Common myeloid progenitor, CD34-positive (primary cell): Measurements from ENCODE around the gene FEM1C.

Experiments
- CTCF ChIA-PET: fragments of 350-600 bp; sonication (Branson Sonifier 250); formaldehyde crosslinking; loops from one replicate; lab custom pipeline; 2021; ENCODE audit warnings: antibody characterized with exemption; lab: Charles Lee
- POLR2A ChIA-PET: fragments of 350-600 bp; sonication (Branson Sonifier 250); formaldehyde crosslinking; loops from one replicate; lab custom pipeline; 2021; ENCODE audit warnings: antibody characterized with exemption; lab: Charles Lee
- DNase-seq, 3 donors: peaks; one replicate each; pipeline versions ENCODE4 v3.0.0 to v3.0.0-alpha.2; 2013
- H3K27ac ChIP-seq, 2 experiments: 1 replicate in 1 of 2; 2 replicates in 1 of 2; pipeline ENCODE4 v1.7.0; 2013; ENCODE audit warnings: inconsistent platforms in 2 of 2, low read length in 2 of 2, mild to moderate bottlenecking in 2 of 2, low read depth in 1 of 2, moderate library complexity in 1 of 2; ENCODE audit not compliant: severe bottlenecking in 2 of 2, insufficient read depth in 1 of 2, poor library complexity in 1 of 2
- H3K27me3 ChIP-seq, 5 experiments: replicated peaks in 2 of 5; 1 replicate in 3 of 5; 2 replicates in 2 of 5; pipeline versions ENCODE4 v1.6.1 to v1.7.0; 2013; ENCODE audit warnings: low read length in 4 of 5, mild to moderate bottlenecking in 2 of 5, moderate library complexity in 2 of 5, inconsistent platforms in 1 of 5; ENCODE audit not compliant: insufficient read depth in 5 of 5, control insufficient read depth in 4 of 5
- H3K36me3 ChIP-seq, 4 experiments: 1 replicate in 2 of 4; 2 replicates in 2 of 4; pipeline versions ENCODE4 v1.6.1 to v1.7.0; 2013; ENCODE audit warnings: low read length in 3 of 4, control low read depth in 1 of 4, mild to moderate bottlenecking in 1 of 4; ENCODE audit not compliant: control insufficient read depth in 4 of 4, insufficient read depth in 4 of 4
- H3K4me1 ChIP-seq, 4 experiments: 1 replicate in 3 of 4; 2 replicates in 1 of 4; pipeline versions ENCODE4 v1.6.1 to v1.7.1; 2013; ENCODE audit warnings: low read length in 3 of 4, mild to moderate bottlenecking in 3 of 4, control low read depth in 1 of 4, inconsistent platforms in 1 of 4, moderate library complexity in 1 of 4; ENCODE audit not compliant: control insufficient read depth in 4 of 4, insufficient read depth in 4 of 4; ENCODE audit errors: control extremely low read depth in 1 of 4
- H3K4me3 ChIP-seq, 7 experiments: 1 replicate in 4 of 7; 2 replicates in 3 of 7; pipeline versions ENCODE4 v1.5.1 to v1.7.0; 2013; ENCODE audit warnings: mild to moderate bottlenecking in 7 of 7, low read length in 6 of 7, moderate library complexity in 6 of 7, inconsistent platforms in 2 of 7, low read depth in 2 of 7, control low read depth in 1 of 7; ENCODE audit not compliant: insufficient read depth in 4 of 7, control insufficient read depth in 1 of 7; ENCODE audit errors: extremely low read depth in 1 of 7
- H3K9me3 ChIP-seq, 5 experiments: 1 replicate in 4 of 5; 2 replicates in 1 of 5; pipeline versions ENCODE4 v1.6.1 to v1.7.1; 2013; ENCODE audit warnings: low read length in 4 of 5, mild to moderate bottlenecking in 2 of 5, inconsistent platforms in 1 of 5, low read depth in 1 of 5, moderate library complexity in 1 of 5; ENCODE audit not compliant: control insufficient read depth in 4 of 5, insufficient read depth in 2 of 5; ENCODE audit errors: control extremely low read depth in 1 of 5
- WGBS: methylation state at CpG from one replicate; pipeline ENCODE4 v1.1.5; 2013; ENCODE audit not compliant: insufficient coverage; 5-methylcytosine and 5-hydroxymethylcytosine counted together

FEM1C gene

DNA sequence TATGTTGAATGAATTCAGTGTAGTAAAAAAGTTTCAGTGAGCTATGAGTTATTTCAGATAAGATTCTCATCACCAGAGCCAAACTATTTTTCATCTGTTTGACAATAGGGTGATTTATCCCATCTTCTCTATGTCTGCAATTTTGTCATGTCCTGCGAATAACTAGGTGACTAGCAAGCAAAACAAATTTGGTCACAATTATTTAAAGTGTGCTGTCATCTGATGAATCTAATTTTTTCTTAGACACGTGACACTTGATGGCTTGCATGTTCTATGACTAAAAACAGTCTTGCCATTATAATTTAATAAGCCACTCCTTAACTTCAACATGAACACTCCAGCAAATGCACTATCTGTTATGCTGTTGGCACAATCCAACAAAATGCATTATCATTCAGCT is 35.0 kb downstream of the FEM1C start:
- CTCF ChIA-PET: interaction anchor here (1.4 kb wide), 1 partner anchor 15 kb away, joined by 3 read pairs; no protein-coding TSS in a partner anchor
- WGBS: 100% methylated on average over 2 of the region's 2 CpGs
- H3K27ac ChIP-seq: no peak overlapping the region

DNA sequence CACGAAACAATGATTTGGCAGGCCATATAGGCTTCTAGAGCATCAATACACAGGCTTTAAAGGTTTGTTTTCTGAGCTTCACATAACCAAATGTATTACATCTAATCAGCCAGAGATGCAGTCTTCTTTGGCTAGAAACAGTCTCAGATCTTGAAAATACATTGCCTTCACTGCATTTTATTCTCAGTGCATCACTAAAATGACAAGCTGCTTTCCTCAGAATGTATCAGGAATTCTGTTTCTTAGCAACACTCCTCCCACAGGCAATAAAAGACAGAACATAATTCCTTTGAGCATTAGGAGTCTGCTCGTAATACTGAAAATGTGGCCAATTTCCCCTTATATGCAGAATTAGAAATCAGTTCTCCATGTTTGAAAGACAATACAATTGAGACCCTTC is 36.9 kb downstream of the FEM1C start:
- DNase-seq: no peak
- CTCF ChIA-PET: interaction anchor here (1.0 kb wide), 1 partner anchor 198 kb away, joined by 3 read pairs; no protein-coding TSS in a partner anchor

More for the DNA sequence above, 35.0 kb downstream of the FEM1C start:
- no peak overlapping the region for H3K4me3 ChIP-seq
- H3K27me3 ChIP-seq: peaks cover 0 to 2% (median 0%) of the 10 kb centered on the region in 5 experiments
- peaks cover 0 to 6% (median 0%) of the 10 kb centered on the region in 5 experiments for H3K9me3 ChIP-seq
- POLR2A ChIA-PET: no interaction called here
- no peaks in the 10 kb centered on the region for H3K36me3 ChIP-seq
- no peaks in the 10 kb centered on the region for H3K4me1 ChIP-seq
- no peak for DNase-seq

DNA sequence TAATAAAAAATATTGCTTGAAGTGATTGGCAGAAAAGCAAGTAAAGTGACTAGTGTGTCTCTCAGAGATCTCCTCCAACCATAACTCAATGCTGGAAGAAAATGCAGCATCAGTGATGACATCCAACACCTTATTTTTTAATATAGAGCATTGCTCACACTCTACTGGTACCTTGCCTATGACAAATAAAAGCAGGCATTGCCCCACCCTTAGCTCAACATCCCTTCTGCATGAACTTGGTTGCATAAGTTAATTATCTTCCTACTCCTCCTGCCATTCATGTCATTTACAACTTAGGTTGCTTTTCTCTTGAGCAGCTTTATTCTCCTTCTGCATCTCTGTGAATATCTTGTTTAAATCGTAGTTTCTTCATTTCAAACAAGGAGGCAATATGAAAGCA is 41.2 kb downstream of the FEM1C start:
- H3K27ac ChIP-seq: no peak overlapping the region
- CTCF ChIA-PET: no interaction called here
- DNase-seq: no peak
- POLR2A ChIA-PET: interaction anchor here (0.6 kb wide), 1 partner anchor 44 kb away, joined by 4 read pairs; no protein-coding TSS in a partner anchor
- peaks cover 0 to 6% (median 0%) of the 10 kb centered on the region in 5 experiments for H3K27me3 ChIP-seq
- no peak overlapping the region for H3K4me3 ChIP-seq
- no CpG with 5 or more reads among the region's 1 CpG for WGBS
- H3K36me3 ChIP-seq: no peaks in the 10 kb centered on the region
- no peaks in the 10 kb centered on the region for H3K4me1 ChIP-seq
- peaks cover 0 to 6% (median 0%) of the 10 kb centered on the region in 5 experiments for H3K9me3 ChIP-seq

More for the DNA sequence above, 36.9 kb downstream of the FEM1C start:
- no peaks in the 10 kb centered on the region for H3K4me1 ChIP-seq
- 94% methylated on average over 2 of the region's 2 CpGs for WGBS
- H3K27ac ChIP-seq: no peak overlapping the region
- H3K27me3 ChIP-seq: peaks cover 0 to 5% (median 0%) of the 10 kb centered on the region in 5 experiments
- POLR2A ChIA-PET: no interaction called here
- H3K4me3 ChIP-seq: no peak overlapping the region
- H3K9me3 ChIP-seq: peaks cover 0 to 11% (median 0%) of the 10 kb centered on the region in 5 experiments
- no peaks in the 10 kb centered on the region for H3K36me3 ChIP-seq

DNA sequence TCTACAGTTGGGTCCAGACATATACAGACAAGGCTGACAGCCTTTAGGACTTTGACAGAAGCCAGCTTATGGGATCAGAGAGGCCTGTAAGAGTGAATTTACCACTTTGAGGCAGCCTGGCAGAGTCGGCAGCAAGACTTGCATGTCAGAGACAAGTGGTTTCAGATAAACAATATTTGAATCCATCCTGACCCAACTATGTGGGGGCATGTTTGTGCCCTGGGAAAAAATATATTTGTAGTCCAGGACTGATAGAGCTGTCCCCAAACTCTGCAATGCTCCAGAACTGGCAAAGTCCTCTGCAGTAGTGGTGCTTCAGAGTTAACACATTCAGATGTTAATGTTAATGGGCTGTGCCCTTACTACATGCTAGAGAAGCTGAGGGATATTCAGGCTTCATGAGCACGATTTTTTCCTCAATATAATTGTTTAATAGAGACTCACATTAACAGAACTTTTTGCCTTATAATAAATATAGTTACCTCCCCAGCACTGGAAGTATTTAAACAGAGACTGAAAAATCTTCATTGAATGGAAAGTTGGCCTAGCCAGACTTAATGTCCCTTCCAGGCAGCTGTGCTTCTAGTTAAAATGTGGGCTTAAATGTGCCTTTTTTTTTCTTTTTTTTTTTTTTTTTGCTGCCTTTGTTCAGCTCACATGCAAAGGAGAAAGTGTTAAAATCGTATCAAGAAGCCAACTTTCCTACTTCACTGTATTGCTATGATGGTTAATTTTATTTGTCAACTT is 42.9 kb downstream of the FEM1C start:
- H3K4me1 ChIP-seq: no peaks in the 10 kb centered on the region
- no peak for DNase-seq
- H3K36me3 ChIP-seq: no peaks in the 10 kb centered on the region
- CTCF ChIA-PET: interaction anchor here (0.7 kb wide), 1 partner anchor 11 kb away, joined by 3 read pairs; no protein-coding TSS in a partner anchor
- POLR2A ChIA-PET: no interaction called here
- H3K9me3 ChIP-seq: peaks cover 0 to 6% (median 0%) of the 10 kb centered on the region in 5 experiments
- H3K27me3 ChIP-seq: peaks cover 0 to 4% (median 0%) of the 10 kb centered on the region in 5 experiments
- WGBS: no CpG with 5 or more reads among the region's 3 CpGs
- H3K27ac ChIP-seq: no peak overlapping the region
- H3K4me3 ChIP-seq: no peak overlapping the region

DNA sequence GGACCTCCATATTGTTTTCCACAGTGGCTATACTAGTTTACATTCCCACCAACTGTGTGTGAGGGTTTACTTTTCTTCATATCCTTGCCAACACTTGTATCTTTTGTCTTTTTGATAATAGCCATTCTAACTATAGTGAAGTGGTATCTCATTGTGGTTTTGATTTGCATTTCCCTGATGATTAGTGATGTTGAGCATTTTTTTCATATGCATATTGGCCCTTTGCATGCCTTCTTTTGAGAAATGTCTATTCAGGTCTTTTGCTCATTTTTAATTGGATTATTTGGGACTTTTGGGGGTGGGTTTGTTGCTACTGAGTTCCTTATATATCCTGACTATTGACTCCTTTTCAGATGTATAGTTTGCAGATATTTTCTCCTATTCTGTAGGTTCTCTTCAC is 44.4 kb downstream of the FEM1C start:
- H3K4me1 ChIP-seq: no peaks in the 10 kb centered on the region
- ChIA-PET POLR2A (no interaction called here), CTCF (no interaction called here)
- H3K9me3 ChIP-seq: peaks cover 0 to 6% (median 0%) of the 10 kb centered on the region in 5 experiments
- peaks cover 0 to 4% (median 0%) of the 10 kb centered on the region in 5 experiments for H3K27me3 ChIP-seq
- H3K36me3 ChIP-seq: no peaks in the 10 kb centered on the region
- no peak overlapping the region for H3K4me3 ChIP-seq
- DNase-seq: no peak
- H3K27ac ChIP-seq: no peak overlapping the region

DNA sequence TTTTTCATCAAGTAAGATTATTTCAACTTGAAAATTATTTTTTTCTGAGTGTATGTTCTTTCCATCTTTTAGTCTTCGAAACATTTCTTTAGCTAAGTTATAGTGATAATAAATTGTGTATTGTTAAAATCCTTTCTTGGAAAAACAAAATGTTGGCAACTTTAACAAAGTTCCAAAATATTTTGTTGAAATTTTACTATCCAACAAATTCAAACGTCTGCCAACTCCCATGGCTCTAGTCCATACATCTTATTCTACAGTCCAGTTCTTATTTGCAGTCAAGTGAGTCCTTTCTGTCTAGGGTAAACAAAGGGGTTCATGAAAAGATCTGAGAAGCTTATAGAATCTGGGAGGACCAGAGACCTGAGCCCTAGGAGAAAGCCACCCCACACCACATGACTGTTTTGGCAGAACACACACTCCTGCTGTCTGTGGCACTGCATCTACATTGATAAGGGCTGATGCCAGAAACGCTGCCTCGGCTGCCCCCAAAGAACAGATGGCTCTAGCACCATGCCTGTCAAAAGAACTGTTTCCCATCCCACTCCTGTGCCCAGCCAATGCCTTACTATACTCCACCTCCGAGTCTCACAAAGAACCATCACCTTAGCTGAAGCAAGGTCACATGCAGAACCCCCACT is 47.5 kb downstream of the FEM1C start:
- ChIA-PET POLR2A (no interaction called here), CTCF (no interaction called here)
- H3K4me3 ChIP-seq: no peak overlapping the region
- H3K9me3 ChIP-seq: peaks cover 0 to 3% (median 0%) of the 10 kb centered on the region in 5 experiments
- H3K27ac ChIP-seq: no peak overlapping the region
- WGBS: 100% methylated on average over 3 of the region's 5 CpGs
- H3K27me3 ChIP-seq: peaks cover 0 to 6% (median 2%) of the 10 kb centered on the region in 5 experiments
- no peak for DNase-seq
- H3K36me3 ChIP-seq: no peaks in the 10 kb centered on the region
- peaks cover 0 to 10% (median 0%) of the 10 kb centered on the region in 4 experiments for H3K4me1 ChIP-seq
